OCI-LY1 (cell line): ENCODE results near the gene HBS1L.

Experiments
- EZH2 ChIP-seq: fragments of 200-600 bp; sonication (generic), shearing (Covaris generic); IDR thresholded peaks from 2 replicates; pipeline ENCODE4 v1.8.0; 2017; ENCODE audit warnings: borderline replicate concordance, mixed run types, mild to moderate bottlenecking, antibody characterized with exemption, low read length, moderate library complexity, mixed read lengths
- TF ChIP-seq, protein P1 (sequence below): fragments of 200-600 bp; sonication (generic), shearing (Covaris generic); IDR thresholded peaks from 2 replicates; pipeline ENCODE4 v1.5.1; 2017; ENCODE audit warnings: mild to moderate bottlenecking, antibody characterized with exemption, low read length, moderate library complexity, mixed read lengths

DNA sequence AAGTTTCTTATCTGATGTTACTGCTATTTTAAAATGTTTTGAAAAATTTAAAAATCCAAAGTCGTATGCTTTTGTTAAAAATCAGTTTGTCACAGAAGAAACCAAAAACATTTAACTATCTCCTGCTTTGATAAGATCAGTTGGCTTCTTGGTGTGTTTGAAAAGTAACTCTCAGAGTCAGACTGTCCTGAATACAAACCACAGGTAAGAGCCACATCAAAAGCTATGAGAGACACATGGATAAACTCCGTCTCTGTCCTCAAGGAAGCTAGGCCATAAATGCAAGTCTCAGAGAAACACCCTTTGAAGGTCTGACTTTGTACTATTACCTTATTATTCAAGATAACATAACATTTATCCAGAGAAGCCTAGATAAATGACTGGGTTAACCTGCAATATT is 7.7 kb downstream of the HBS1L start:
- no peak for TF ChIP-seq EZH2
- TF ChIP-seq, protein P1, sequence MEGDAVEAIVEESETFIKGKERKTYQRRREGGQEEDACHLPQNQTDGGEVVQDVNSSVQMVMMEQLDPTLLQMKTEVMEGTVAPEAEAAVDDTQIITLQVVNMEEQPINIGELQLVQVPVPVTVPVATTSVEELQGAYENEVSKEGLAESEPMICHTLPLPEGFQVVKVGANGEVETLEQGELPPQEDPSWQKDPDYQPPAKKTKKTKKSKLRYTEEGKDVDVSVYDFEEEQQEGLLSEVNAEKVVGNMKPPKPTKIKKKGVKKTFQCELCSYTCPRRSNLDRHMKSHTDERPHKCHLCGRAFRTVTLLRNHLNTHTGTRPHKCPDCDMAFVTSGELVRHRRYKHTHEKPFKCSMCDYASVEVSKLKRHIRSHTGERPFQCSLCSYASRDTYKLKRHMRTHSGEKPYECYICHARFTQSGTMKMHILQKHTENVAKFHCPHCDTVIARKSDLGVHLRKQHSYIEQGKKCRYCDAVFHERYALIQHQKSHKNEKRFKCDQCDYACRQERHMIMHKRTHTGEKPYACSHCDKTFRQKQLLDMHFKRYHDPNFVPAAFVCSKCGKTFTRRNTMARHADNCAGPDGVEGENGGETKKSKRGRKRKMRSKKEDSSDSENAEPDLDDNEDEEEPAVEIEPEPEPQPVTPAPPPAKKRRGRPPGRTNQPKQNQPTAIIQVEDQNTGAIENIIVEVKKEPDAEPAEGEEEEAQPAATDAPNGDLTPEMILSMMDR, result no peak
